ENCODE results near the gene CLSTN2.

GRCh38 chr3:140510303-140510861 lies 575.4 kb downstream of the CLSTN2 start:
- no peak for TF ChIP-seq CTCF (conservative IDR thresholded peaks at IDR 0.05 in 1 of 2, IDR thresholded peaks at IDR 0.05 in 1 of 2; ENCODE audit: extremely low read depth in 1 of 2, insufficient read depth in 1 of 2, low read depth in 1 of 2, low read length in 2 of 2)
- no peak for TF ChIP-seq EZH2 (IDR thresholded peaks at IDR 0.05; ENCODE audit: borderline replicate concordance, low read length)
